ENCODE measurements around the gene ZFTA. TPM values are rescaled to one million over a fixed set of nuclear protein-coding genes. Genes with fewer than 3 reads are reported as not detected.

ZFTA gene
- total RNA-seq, 1 experiment from 2014 or later, result 44.7 TPM

DNA sequence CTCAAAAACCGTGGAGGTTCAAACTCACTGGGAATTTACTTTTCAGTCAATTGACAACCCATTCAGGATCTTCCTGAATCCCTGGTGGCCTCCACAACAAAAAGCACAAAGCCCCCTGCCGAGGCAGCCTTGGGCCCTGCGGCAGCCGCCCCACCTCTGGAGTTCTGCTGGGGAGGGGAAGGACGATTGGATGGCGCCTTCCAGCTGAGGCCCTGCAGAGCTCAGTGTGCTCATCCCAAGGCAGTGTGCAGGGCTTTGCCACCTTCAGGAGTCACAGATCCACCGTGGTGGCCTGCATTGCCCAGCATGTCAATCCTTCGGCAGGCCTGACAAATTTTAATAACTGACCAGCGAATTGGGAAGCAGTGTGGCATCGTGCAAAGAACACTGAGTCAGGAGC lies 7.4 kb downstream of the ZFTA start:
- H3K4me1 Mint-ChIP-seq, result peaks cover 40% of the 10 kb centered on the region
- POLR2A ChIA-PET, result interaction anchor here (0.9 to 3.0 kb wide), 3 partner anchors 79 to 156 kb away, joined by 3 to 12 read pairs (median 5); partner anchors contain the start of gene RCOR2
- H3K9me3 Mint-ChIP-seq, result no peaks in the 10 kb centered on the region
- H3K4me3 Mint-ChIP-seq, result peak overlapping the region; percentile 99
- H3K27ac Mint-ChIP-seq, result peak overlapping the region; percentile 92
- H3K36me3 Mint-ChIP-seq, result peaks cover 29% of the 10 kb centered on the region
- peak; percentile 8 for ATAC-seq
- CTCF ChIA-PET, result interaction anchor here (0.5 to 2.1 kb wide), 6 partner anchors 13 to 185 kb away, joined by 3 to 9 read pairs (median 4); partner anchors contain the start of gene ATL3
- peak; percentile 69 for DNase-seq (ENCODE audit: low spot score)
- no peaks in the 10 kb centered on the region for H3K27me3 Mint-ChIP-seq (ENCODE audit: low read depth)
- peak; percentile 75 for TF ChIP-seq ZNF423 (CRISPR knock-in tag; IDR thresholded peaks at IDR 0.05)
- peak; percentile 51; the same call in 1 of the 2 replicates for TF ChIP-seq FOXK1 (CRISPR knock-in tag; IDR thresholded peaks at IDR 0.05)
- TF ChIP-seq GABPB1 (CRISPR knock-in tag; IDR thresholded peaks at IDR 0.05), result no peak
- TF ChIP-seq ARID4B (CRISPR knock-in tag; IDR thresholded peaks at IDR 0.05; ENCODE audit: borderline replicate concordance), result no peak
- no peak for TF ChIP-seq MAX (CRISPR knock-in tag; IDR thresholded peaks at IDR 0.05)
- TF ChIP-seq TEAD1 (CRISPR knock-in tag; IDR thresholded peaks at IDR 0.05), result no peak
- TF ChIP-seq SP1 (CRISPR knock-in tag; conservative IDR thresholded peaks at IDR 0.05), result peak; percentile 24; the same call in 1 of the 2 replicates
- 0 out of 2 replicates have a peak, but pooled peaks have one; percentile 14 for TF ChIP-seq ZMAT4 (CRISPR knock-in tag; IDR thresholded peaks at IDR 0.05)
- TF ChIP-seq, protein P1, sequence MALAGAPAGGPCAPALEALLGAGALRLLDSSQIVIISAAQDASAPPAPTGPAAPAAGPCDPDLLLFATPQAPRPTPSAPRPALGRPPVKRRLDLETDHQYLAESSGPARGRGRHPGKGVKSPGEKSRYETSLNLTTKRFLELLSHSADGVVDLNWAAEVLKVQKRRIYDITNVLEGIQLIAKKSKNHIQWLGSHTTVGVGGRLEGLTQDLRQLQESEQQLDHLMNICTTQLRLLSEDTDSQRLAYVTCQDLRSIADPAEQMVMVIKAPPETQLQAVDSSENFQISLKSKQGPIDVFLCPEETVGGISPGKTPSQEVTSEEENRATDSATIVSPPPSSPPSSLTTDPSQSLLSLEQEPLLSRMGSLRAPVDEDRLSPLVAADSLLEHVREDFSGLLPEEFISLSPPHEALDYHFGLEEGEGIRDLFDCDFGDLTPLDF (CRISPR knock-in tag; IDR thresholded peaks at IDR 0.05), result 0 out of 2 replicates have a peak, but pooled peaks have one; percentile 50
- TF ChIP-seq ATF3 (CRISPR knock-in tag; conservative IDR thresholded peaks at IDR 0.05), result no peak
- TF ChIP-seq AFF4 (CRISPR knock-in tag; IDR thresholded peaks at IDR 0.05; ENCODE audit: borderline replicate concordance), result 0 out of 2 replicates have a peak, but pooled peaks have one; percentile 36
- TF ChIP-seq FOXP1 (CRISPR knock-in tag; IDR thresholded peaks at IDR 0.05; ENCODE audit: borderline replicate concordance), result 0 out of 2 replicates have a peak, but pooled peaks have one; percentile 12
- TF ChIP-seq RORB (CRISPR knock-in tag; IDR thresholded peaks at IDR 0.05), result no peak
- no peak for TF ChIP-seq ZNF219 (CRISPR knock-in tag; IDR thresholded peaks at IDR 0.05; ENCODE audit: borderline replicate concordance)
- no peak for TF ChIP-seq CBFB (CRISPR knock-in tag; IDR thresholded peaks at IDR 0.05; ENCODE audit: low read depth)
- no peak for TF ChIP-seq ZNF512 (CRISPR knock-in tag; IDR thresholded peaks at IDR 0.05; ENCODE audit: borderline replicate concordance)
- TF ChIP-seq, protein P2, sequence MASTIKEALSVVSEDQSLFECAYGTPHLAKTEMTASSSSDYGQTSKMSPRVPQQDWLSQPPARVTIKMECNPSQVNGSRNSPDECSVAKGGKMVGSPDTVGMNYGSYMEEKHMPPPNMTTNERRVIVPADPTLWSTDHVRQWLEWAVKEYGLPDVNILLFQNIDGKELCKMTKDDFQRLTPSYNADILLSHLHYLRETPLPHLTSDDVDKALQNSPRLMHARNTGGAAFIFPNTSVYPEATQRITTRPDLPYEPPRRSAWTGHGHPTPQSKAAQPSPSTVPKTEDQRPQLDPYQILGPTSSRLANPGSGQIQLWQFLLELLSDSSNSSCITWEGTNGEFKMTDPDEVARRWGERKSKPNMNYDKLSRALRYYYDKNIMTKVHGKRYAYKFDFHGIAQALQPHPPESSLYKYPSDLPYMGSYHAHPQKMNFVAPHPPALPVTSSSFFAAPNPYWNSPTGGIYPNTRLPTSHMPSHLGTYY (CRISPR knock-in tag; IDR thresholded peaks at IDR 0.05), result 0 out of 2 replicates have a peak, but pooled peaks have one; percentile 66
